ENCODE results near the gene VWA8.

Gene VWA8

GRCh38 chr13:41994696-41995095 lies 33.8 kb upstream of the VWA8 start:
- no peaks in the 10 kb centered on the region for H3K9me3 ChIP-seq (replicated peaks; ENCODE audit: insufficient read depth, low read length)
- H3F3A ChIP-seq (ENCODE audit: insufficient read depth, low read length) = no peaks in the 10 kb centered on the region
- H3K4me1 ChIP-seq (ENCODE audit: low read length) = no peaks in the 10 kb centered on the region
- DNase-seq = no peak
- H3K79me2 ChIP-seq (ENCODE audit: low read length) = no peaks in the 10 kb centered on the region
- no peak overlapping the region for H3K4me3 ChIP-seq (ENCODE audit: low read length)
- H4K20me1 ChIP-seq (ENCODE audit: insufficient read depth, low read length) = no peaks in the 10 kb centered on the region
- no peaks in the 10 kb centered on the region for H3K9me2 ChIP-seq (replicated peaks; ENCODE audit: insufficient read depth, low read length)
- H3K27ac ChIP-seq (ENCODE audit: low read length) = no peak overlapping the region
- no peaks in the 10 kb centered on the region for H3K27me3 ChIP-seq (replicated peaks; ENCODE audit: insufficient read depth, low read length)
- TF ChIP-seq CTCF (IDR thresholded peaks at IDR 0.05; ENCODE audit: low read length) = no peak
- no peak for TF ChIP-seq EZH2 (optimal IDR thresholded peaks at IDR 0.05; ENCODE audit: low read depth, low read length)
- no peak for TF ChIP-seq EZH2phosphoT487 (IDR thresholded peaks at IDR 0.05; ENCODE audit: low read length)
- H3K9ac ChIP-seq (ENCODE audit: low read length) = no peak overlapping the region
- H2AFZ ChIP-seq (ENCODE audit: low read length) = no peak overlapping the region
- H3K36me3 ChIP-seq (replicated peaks; ENCODE audit: insufficient read depth, low read length) = no peaks in the 10 kb centered on the region
- H3K4me2 ChIP-seq (ENCODE audit: low read depth, low read length) = no peak overlapping the region

- Histone ChIP-seq H3K36me3 (replicated peaks; ENCODE audit: insufficient read depth, low read length) (no peaks in the 10 kb centered on the region), H3F3A (ENCODE audit: insufficient read depth, low read length) (no peaks in the 10 kb centered on the region), H3K9me2 (replicated peaks; ENCODE audit: insufficient read depth, low read length) (no peaks in the 10 kb centered on the region), H3K4me3 (ENCODE audit: low read length) (no peak overlapping the region), H3K9ac (ENCODE audit: low read length) (no peak overlapping the region), H2AFZ (ENCODE audit: low read length) (no peak overlapping the region), H3K9me3 (replicated peaks; ENCODE audit: insufficient read depth, low read length) (no peaks in the 10 kb centered on the region), H3K27ac (ENCODE audit: low read length) (no peak overlapping the region), H3K4me2 (ENCODE audit: low read depth, low read length) (no peak overlapping the region), H3K4me1 (ENCODE audit: low read length) (no peaks in the 10 kb centered on the region), H3K27me3 (replicated peaks; ENCODE audit: insufficient read depth, low read length) (no peaks in the 10 kb centered on the region), H3K79me2 (ENCODE audit: low read length) (no peaks in the 10 kb centered on the region), H4K20me1 (ENCODE audit: insufficient read depth, low read length) (no peaks in the 10 kb centered on the region)
- DNase-seq = no peak
- TF ChIP-seq CTCF (IDR thresholded peaks at IDR 0.05; ENCODE audit: low read length) (no peak), EZH2phosphoT487 (IDR thresholded peaks at IDR 0.05; ENCODE audit: low read length) (no peak), EZH2 (optimal IDR thresholded peaks at IDR 0.05; ENCODE audit: low read depth, low read length) (no peak)
Observed at GRCh38 chr13:41991936-41992335, 31.0 kb upstream of the VWA8 start.

- Histone ChIP-seq H2AFZ (ENCODE audit: low read length) (no peak overlapping the region), H3K4me1 (ENCODE audit: low read length) (no peaks in the 10 kb centered on the region), H3K9me2 (replicated peaks; ENCODE audit: insufficient read depth, low read length) (no peaks in the 10 kb centered on the region), H3K4me2 (ENCODE audit: low read depth, low read length) (no peak overlapping the region), H3K79me2 (ENCODE audit: low read length) (no peaks in the 10 kb centered on the region), H3K4me3 (ENCODE audit: low read length) (no peak overlapping the region), H3K27me3 (replicated peaks; ENCODE audit: insufficient read depth, low read length) (no peaks in the 10 kb centered on the region), H3K9me3 (replicated peaks; ENCODE audit: insufficient read depth, low read length) (no peaks in the 10 kb centered on the region), H3K36me3 (replicated peaks; ENCODE audit: insufficient read depth, low read length) (no peaks in the 10 kb centered on the region), H3F3A (ENCODE audit: insufficient read depth, low read length) (no peaks in the 10 kb centered on the region), H3K9ac (ENCODE audit: low read length) (no peak overlapping the region), H3K27ac (ENCODE audit: low read length) (no peak overlapping the region), H4K20me1 (ENCODE audit: insufficient read depth, low read length) (no peaks in the 10 kb centered on the region)
- DNase-seq = no peak
- TF ChIP-seq EZH2phosphoT487 (IDR thresholded peaks at IDR 0.05; ENCODE audit: low read length) (no peak), CTCF (IDR thresholded peaks at IDR 0.05; ENCODE audit: low read length) (no peak), EZH2 (optimal IDR thresholded peaks at IDR 0.05; ENCODE audit: low read depth, low read length) (no peak)
Observed at GRCh38 chr13:41988244-41988643, 27.3 kb upstream of the VWA8 start.
